HK-2 (cell line): ENCODE data around the gene FAM110A.
A peak's percentile ranks its signal among the peaks of the same experiment; 100 is the strongest.
"Not testable (repeated sequence)": the region's sequence is repeated elsewhere in the genome, so short reads cannot be mapped to it uniquely, and the experiment has no call there.

Source experiments
- DNase-seq: peaks from one replicate; pipeline ENCODE4 v3.0.0-alpha.2; 2018; ENCODE audit not compliant: unreplicated experiment

Gene FAM110A

GRCh38 chr20:833450-834150 is at the start of gene FAM110A:
FAM110A (plus strand) TSS chr20:833715; CDS start chr20:844805, 11,090 bp downstream.
- DNase-seq, result peak; percentile 97

GRCh38 chr20:787825-788224 is 45.7 kb upstream of the FAM110A start:
- no peak for DNase-seq

DNA sequence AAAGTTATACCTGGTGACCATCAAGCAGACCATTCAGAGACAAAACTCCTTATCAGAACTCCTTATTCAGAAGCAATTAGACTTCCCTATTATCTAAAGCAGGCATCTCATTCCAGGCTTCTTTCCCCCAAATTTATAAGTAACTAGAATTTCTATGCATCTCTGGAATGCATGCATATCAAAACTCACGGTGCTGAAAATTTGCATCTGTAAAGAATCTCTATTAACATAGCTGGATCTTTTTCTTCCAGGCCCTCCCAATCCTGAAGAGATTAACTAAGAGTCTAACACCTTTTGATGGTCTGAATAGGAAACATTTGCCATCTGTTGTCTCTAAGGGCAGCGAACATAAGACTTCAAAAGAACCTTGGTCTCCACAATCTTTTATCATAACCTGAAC is 42.5 kb upstream of the FAM110A start:
- DNase-seq, result no peak

DNA sequence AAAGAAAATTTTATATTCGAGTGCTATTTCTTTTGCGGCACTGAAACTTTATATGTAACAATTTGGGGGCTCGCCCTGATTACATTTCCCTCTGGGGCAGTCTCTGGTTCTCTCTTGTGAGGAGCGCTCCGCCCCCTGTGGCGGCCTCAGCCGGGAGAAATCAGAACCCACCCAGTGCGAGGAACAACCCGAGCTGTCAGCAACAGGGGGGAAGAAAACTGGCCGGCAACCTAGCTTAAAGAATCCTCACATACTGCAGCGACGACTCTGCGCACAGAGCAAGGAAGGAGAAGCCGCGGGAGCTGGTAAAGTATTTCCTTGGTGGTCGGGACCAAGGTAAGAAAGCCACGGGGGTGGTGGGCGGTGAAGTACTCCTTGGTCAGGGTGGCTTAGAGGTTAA is 41.3 kb upstream of the FAM110A start:
- no peak for DNase-seq

DNA sequence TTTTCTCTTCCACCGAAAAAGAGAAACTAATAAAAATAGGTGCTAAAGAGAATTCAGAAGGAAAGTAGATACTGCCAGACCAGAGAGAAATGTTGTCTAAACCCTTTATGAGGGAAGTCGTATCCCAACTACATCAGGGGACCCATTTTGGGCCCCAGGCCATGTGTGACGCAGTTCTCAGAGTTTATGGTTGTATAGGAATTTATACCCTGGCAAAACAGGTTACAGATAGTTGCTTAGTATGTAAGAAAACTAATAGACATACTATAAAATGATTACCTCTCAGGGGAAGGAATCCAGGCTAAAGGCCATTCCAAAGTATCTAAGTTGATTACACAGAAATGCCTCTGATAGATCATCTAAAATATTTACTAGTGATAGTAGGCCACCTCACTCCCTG is 36.6 kb upstream of the FAM110A start:
- DNase-seq, result no peak

GRCh38 chr20:798746-799145 is 34.8 kb upstream of the FAM110A start:
- DNase-seq, result not testable (repeated sequence)

DNA sequence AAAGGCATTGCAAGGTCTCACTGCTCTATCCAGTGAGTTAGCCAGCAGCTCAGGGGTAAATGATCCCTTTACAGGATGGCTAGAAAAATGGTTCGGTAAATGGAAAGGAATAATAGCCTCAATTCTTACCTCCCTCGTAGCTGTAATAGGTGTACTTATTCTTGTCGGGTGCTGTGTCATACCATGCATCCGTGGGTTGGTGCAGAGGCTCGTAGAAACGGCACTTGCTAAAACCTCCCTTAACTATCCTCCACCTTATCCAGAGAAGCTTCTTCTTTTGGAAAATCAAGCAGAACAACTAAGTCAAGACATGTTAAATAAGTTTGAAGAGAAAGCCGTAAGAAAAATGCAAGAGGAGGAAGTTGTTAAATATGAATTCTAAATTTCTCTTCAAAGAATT is 33.5 kb upstream of the FAM110A start:
- DNase-seq, result not testable (repeated sequence)

DNA sequence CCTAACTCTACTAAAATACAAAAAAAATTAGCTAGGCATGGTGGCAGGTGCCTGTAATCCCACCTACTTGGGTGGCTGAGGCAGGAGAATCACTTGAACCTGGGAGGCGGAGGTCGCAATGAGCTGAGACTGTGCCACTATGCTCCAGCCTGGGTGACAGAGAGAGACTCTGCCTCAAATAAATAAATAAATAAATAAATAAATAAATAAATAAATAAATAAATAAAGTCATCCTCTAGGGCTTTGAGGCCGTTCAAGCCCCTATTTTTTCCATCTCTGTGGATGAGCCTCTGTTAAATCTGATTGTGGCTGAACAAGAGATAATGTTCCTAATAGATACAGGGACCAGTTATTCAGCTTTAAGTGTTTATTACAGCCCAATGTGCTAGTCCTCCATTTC is 31.8 kb upstream of the FAM110A start:
- no peak for DNase-seq

DNA sequence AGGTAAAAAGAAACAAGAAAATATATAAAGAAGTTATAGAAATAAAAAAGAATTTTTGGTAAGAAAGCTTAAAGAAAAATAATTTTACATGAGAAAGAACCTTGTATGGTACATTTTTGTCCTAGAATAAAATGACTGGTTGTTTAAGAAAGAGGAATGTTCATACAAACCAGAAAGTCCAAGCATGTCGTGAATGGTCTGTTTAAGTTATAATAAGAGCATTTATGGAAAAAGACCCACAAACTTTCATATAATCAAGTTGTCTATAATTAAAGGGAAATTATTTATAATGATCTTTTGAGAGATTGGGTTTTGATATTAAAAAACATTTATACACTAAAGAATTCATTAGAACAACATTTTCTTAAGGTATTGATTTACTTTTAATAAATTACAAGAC is 27.8 kb upstream of the FAM110A start:
- DNase-seq, result no peak

GRCh38 chr20:811776-812434 is 21.6 kb upstream of the FAM110A start:
- DNase-seq, result not testable (repeated sequence)

DNA sequence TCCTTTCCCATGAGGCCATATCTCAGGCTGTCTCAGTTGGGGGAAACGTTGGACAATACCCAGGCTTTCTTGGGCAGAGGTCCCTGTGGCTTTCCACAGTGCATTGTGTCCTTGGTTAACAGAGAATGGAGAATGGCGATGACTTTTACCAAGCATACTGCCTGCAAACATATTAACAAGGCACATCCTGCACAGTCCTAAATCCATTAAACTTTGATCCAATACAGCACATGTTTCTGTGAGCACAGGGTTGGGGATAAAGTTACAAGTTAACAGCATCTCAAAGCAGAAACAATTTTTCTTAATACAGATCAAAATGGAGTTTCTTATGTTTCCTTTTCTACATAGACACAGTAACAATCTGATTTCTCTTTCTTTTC is 21.1 kb upstream of the FAM110A start:
- not testable (repeated sequence) for DNase-seq

DNA sequence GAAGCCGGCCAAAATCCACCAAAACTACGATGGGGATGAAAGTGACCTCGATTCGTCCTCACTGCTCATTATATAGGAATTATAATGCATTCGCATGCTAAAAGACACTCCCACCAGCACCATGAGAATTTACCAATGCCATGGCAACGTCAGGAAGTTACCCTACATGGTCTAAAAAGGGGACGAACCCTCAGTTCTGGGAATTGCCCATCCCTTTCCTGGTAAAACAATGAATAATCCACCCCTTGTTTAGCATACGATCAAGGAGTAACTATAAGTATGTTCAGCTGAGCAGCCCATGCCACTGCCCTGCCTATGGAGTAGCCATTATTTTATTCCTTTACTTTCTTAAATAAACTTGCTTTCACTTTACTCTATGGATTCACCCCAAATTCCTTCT is 20.1 kb upstream of the FAM110A start:
- DNase-seq, result no peak

GRCh38 chr20:815226-815625 is 18.3 kb upstream of the FAM110A start:
- DNase-seq, result no peak

DNA sequence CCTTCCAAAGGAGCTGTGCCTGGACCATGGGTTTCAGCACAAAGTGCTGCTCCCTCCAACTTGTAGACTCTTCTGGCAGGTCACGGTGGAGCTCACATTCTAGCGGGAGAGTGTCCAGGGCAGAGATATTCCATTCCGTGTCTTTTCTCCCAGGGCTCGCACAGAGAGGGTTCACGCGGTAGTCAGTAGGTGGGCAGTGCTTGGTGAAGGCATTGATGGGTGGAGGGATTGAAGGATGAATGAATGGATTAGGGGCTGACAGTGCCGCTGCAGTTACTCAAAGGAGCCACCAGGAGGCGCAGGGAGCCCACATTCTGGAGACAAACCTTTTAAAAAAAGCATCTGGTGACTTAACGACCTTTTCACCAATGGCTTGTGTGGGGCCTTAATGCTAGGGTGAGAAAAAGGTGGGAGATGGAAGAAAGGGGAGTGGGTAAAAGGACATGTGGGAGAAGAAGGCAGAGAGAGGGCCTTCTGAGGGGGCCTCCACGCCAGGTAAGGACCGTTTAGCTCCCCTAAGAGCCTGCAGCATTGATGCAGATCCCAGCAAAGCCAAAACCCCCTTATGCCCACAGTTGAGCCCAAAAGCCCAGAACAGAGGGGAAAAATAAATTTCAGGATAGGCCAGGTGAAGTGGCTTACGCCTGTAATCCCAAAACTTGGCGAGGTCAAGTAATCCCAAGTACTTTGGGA is 17.5 kb upstream of the FAM110A start:
- peak; percentile 69 for DNase-seq

GRCh38 chr20:818001-818664 is 15.4 kb upstream of the FAM110A start:
- no peak for DNase-seq

DNA sequence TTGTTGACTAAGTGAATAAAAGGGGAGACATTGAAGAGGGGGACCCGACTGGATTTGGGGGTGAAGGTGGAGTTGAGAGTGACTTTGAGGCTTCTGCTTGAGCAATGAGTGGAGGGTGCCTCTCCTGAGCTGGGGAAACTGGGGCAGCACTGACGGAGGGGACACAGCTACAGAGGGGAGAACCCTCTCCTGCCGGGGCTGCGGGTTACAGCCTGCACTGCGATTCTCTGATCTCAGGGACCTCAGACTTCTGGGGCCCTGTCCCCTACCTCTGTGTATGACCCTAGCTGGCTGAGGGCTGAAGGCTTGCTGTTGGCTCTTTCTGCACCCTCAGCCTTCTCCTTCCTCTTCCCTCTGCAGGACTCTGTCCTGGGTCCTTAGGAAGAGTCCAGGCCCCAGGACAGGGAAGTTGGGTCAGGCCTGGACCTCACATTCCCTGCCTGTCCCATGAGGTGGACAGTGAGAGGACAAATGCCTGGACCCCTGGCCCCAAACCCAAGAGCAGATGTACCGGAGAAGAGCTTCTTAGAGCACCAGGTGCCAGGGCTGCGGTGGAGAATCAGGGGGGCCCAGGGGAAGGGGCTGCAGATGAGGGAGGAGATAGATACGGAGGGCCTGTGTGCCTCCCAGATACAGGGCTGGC is 13.7 kb upstream of the FAM110A start:
- DNase-seq, result no peak

GRCh38 chr20:820323-820953 is 13.1 kb upstream of the FAM110A start:
- DNase-seq, result no peak

DNA sequence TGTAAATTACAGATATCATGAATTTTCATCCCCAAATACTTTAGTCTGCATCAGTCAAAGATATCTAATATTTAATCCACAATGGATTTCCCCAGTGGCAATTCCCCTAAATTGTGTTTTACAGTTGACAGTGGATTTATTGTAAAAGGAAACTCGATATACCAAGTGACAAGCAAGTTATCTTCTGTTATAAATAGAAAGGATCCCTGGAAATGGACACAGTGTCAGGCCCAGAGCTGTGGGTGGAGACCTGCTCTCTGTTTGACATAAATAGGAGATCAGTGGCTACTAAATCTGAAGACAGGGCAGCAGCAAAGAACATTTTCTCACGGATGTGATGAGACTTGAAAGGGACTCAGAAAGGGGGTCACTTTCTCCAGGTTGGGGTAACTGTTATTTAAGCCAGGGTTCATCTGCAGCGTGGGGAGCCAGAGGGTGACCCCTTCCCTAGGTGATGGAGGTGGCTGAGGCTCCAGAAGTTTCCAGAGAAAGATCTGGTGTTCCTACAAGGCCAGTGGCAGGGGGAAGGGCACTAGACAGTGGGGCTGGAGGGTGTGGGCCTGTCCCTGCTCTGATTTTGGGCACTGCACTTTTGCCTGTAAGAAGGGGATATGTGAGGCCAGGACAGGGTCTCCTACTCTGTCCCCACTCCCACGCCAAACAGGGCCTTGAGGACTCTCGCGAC is 12.3 kb upstream of the FAM110A start:
- no peak for DNase-seq

- no peak for DNase-seq
Measured at GRCh38 chr20:821731-822065, 11.8 kb upstream of the FAM110A start.

- no peak for DNase-seq
Measured at GRCh38 chr20:822651-823573, 10.6 kb upstream of the FAM110A start.
